B cell (primary cell): ENCODE measurements around the gene RIPOR1. TPM values are rescaled to one million over a fixed set of nuclear protein-coding genes. Genes with fewer than 3 reads are reported as not detected.

Experiments used
- ATAC-seq: fragments of 200-7000 bp; cut with Tn5 transposase; one replicate; pipeline ENCODE4 v1.10.0; 2021; ENCODE audit warnings: low read depth, mild to moderate bottlenecking, moderate number of reproducible peaks, moderate library complexity
- CTCF ChIA-PET: fragments of 350-600 bp; sonication (Branson Sonifier 250); formaldehyde crosslinking; loops from one replicate; lab custom pipeline; 2021; ENCODE audit warnings: antibody characterized with exemption, inconsistent platforms; lab: Charles Lee
- POLR2A ChIA-PET: fragments of 350-600 bp; sonication (Branson Sonifier 250); formaldehyde crosslinking; loops from one replicate; lab custom pipeline; 2021; ENCODE audit warnings: antibody characterized with exemption; lab: Charles Lee
- DNase-seq: peaks from one replicate; pipeline ENCODE4 v3.0.0; 2013
- H2AFZ ChIP-seq: 2 replicates; pipeline ENCODE4 v1.6.1; 2012; ENCODE audit warnings: mild to moderate bottlenecking, low read depth, low read length; ENCODE audit not compliant: insufficient read depth, poor library complexity, severe bottlenecking
- H3K27ac ChIP-seq, 2 donors: 1 replicate in 1 of 2; 2 replicates in 1 of 2; pipeline ENCODE4 v1.5.1; 2012 to 2013; ENCODE audit warnings: low read length in 2 of 2, mild to moderate bottlenecking in 2 of 2, moderate library complexity in 1 of 2
- H3K27me3 ChIP-seq, 4 experiments: fragments of 200-600 bp in 1 of 4; sonication (generic) in 1 of 4; replicated peaks in 1 of 4; 1 replicate in 2 of 4; 2 replicates in 2 of 4; pipeline versions ENCODE4 v1.6.1 to v1.7.0; 2013 to 2016; ENCODE audit warnings: low read length in 3 of 4, mild to moderate bottlenecking in 2 of 4, mixed read lengths in 1 of 4, moderate library complexity in 1 of 4; ENCODE audit not compliant: insufficient read depth in 4 of 4, control insufficient read depth in 3 of 4; ENCODE audit errors: control extremely low read depth in 1 of 4
- H3K36me3 ChIP-seq, 2 experiments: replicated peaks in 1 of 2; 1 replicate in 1 of 2; 2 replicates in 1 of 2; pipeline versions ENCODE4 v1.6.1 to v1.7.1; 2013; ENCODE audit warnings: low read length in 1 of 2; ENCODE audit not compliant: insufficient read depth in 2 of 2, control insufficient read depth in 1 of 2; ENCODE audit errors: control extremely low read depth in 1 of 2, extremely low read depth in 1 of 2
- H3K4me1 ChIP-seq, 2 donors: fragments of 200-600 bp in 1 of 2; sonication (generic) in 1 of 2; 1 replicate in 1 of 2; 2 replicates in 1 of 2; pipeline versions ENCODE4 v1.5.1 to v1.6.1; 2013 to 2017; ENCODE audit warnings: low read length in 2 of 2; ENCODE audit not compliant: control insufficient read depth in 2 of 2, insufficient read depth in 2 of 2
- H3K4me2 ChIP-seq: replicated peaks from 2 replicates; pipeline ENCODE3; 2012; ENCODE audit warnings: mild to moderate bottlenecking, low read depth, low read length; ENCODE audit not compliant: poor library complexity, severe bottlenecking
- H3K4me3 ChIP-seq, 5 experiments: fragments of 200-600 bp in 1 of 5; sonication (generic) in 1 of 5; 1 replicate in 3 of 5; 2 replicates in 2 of 5; pipeline versions ENCODE4 v1.5.1 to v1.7.0; 2011 to 2016; ENCODE audit warnings: low read length in 4 of 5, mild to moderate bottlenecking in 4 of 5, low read depth in 2 of 5, control low read depth in 1 of 5, moderate library complexity in 1 of 5; ENCODE audit not compliant: insufficient read depth in 1 of 5; ENCODE audit errors: control extremely low read depth in 1 of 5, extremely low read depth in 1 of 5
- H3K79me2 ChIP-seq: fragments of 200-600 bp; sonication (generic); one replicate; pipeline ENCODE4 v1.6.0; 2016; ENCODE audit warnings: low read length; ENCODE audit not compliant: control insufficient read depth, insufficient read depth
- H3K9ac ChIP-seq: fragments of 200-600 bp; sonication (generic); 2 replicates; pipeline ENCODE4 v1.6.1; 2017; ENCODE audit warnings: mild to moderate bottlenecking, low read length, moderate library complexity
- H3K9me3 ChIP-seq, 3 donors: one replicate each; pipeline versions ENCODE4 v1.6.1 to v1.7.1; 2013; ENCODE audit warnings: low read length in 2 of 3; ENCODE audit not compliant: control insufficient read depth in 2 of 3, insufficient read depth in 1 of 3; ENCODE audit errors: control extremely low read depth in 1 of 3
- H4K20me1 ChIP-seq: 2 replicates; pipeline ENCODE4 v1.6.0; 2012; ENCODE audit warnings: mild to moderate bottlenecking, low read length; ENCODE audit not compliant: insufficient read depth, control insufficient read depth, poor library complexity, severe bottlenecking
- H3K27ac Mint-ChIP-seq: one replicate; pipeline ENCODE4 v1.8.0; 2021; ENCODE audit warnings: mixed read lengths
- H3K27me3 Mint-ChIP-seq: one replicate; pipeline ENCODE4 v1.8.0; 2021; ENCODE audit warnings: mixed read lengths
- H3K4me1 Mint-ChIP-seq: one replicate; pipeline ENCODE4 v1.8.0; 2021; ENCODE audit warnings: mixed read lengths
- H3K4me3 Mint-ChIP-seq: one replicate; pipeline ENCODE4 v1.8.0; 2021; ENCODE audit warnings: mixed read lengths
- H3K9me3 Mint-ChIP-seq: one replicate; pipeline ENCODE4 v1.8.0; 2022; ENCODE audit warnings: mixed read lengths; ENCODE audit not compliant: insufficient read depth
- EZH2 ChIP-seq: IDR thresholded peaks from 2 replicates; pipeline ENCODE4 v1.6.1; 2012; ENCODE audit warnings: borderline replicate concordance, low read depth, mild to moderate bottlenecking, moderate library complexity, low read length; ENCODE audit not compliant: insufficient read depth, poor library complexity, severe bottlenecking
- WGBS: methylation state at CpG from one replicate; pipeline ENCODE4 v1.1.5; 2013; ENCODE audit warnings: missing lambda C conversion rate; ENCODE audit not compliant: insufficient coverage; 5-methylcytosine and 5-hydroxymethylcytosine counted together
- intact Hi-C: fragments of 100-400 bp; cut with micrococcal nuclease; formaldehyde crosslinking; loops from one replicate; pipeline ENCODE4 v1.10.0; 2022
- polyA plus RNA-seq: library from polyadenylated mRNA; depleted of rRNA; stranded (reverse); fragments of >200 nt; gene quantifications from 2 replicates; pipeline ENCODE4 v1.2.3, GENCODE V29; 2012
- total RNA-seq, 2 donors: library from RNA; stranded (reverse); fragments of 120-200 nt in 1 of 2; gene quantifications; 1 replicate in 1 of 2; 2 replicates in 1 of 2; pipeline versions ENCODE4 v1.2.3 to v1.2.4, GENCODE V29; 2013 to 2022
- TF ChIP-seq, protein P1 (sequence below): fragments of 200-600 bp; IDR thresholded peaks from one replicate; pipeline ENCODE4 v1.8.0; 2022; ENCODE audit warnings: antibody characterized with exemption, mild to moderate bottlenecking

RIPOR1 gene
- total and polyA plus RNA-seq, 2 donors (not counting 1 experiment from before 2014, with no cell fraction given) = 124 to 363 TPM

DNA sequence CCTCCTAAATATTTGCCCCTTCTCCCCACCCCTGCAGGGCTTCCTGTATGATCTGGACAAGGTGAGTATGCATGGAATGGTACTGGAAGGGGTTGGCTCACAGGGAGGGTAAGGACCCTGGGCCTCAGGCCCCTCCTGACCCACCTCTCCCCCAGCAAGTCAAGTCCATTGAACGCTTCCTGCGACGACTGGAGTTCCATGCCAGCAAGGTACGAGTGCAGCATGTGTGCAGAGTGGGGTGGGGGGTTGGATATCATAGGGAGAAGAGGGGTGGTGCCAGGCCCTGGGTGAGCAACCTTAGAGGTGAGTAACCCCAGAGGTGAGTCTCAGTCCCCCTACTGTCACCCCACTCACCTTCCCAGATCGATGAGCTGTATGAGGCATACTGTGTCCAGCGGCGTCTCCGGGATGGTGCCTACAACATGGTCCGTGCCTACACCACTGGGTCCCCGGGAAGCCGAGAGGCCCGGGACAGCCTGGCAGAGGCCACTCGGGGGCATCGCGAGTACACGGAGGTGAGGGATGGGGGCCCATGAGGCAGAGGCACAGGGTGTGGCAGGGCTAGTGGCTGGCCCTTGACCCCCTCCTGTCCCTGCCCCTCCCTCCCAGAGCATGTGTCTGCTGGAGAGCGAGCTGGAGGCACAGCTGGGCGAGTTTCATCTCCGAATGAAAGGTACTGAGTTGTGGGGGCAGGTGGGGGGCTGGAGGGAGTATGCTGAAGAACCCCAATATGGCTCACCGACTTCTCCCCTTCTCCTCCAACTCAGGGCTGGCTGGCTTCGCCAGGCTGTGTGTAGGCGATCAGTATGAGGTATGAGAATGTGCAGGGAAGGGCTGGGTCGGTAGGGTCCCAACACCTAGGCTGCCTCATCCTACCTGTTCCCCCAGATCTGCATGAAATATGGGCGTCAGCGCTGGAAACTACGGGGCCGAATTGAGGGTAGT, 11.3 kb downstream of the RIPOR1 start:
- peak overlapping the region in 1 of 2 donors; percentile 97 for H3K27ac ChIP-seq
- peak overlapping the region; percentile 89 for H3K27ac Mint-ChIP-seq
- peaks cover 82% of the 10 kb centered on the region for H4K20me1 ChIP-seq

More for the DNA sequence above, 11.3 kb downstream of the RIPOR1 start:
- ChIA-PET POLR2A (interaction anchor here (0.6 to 6.3 kb wide), 4 partner anchors 13 to 125 kb away, joined by 3 to 76 read pairs (median 6); partner anchors contain the start of gene RIPOR1), CTCF (interaction anchor here (1.0 to 12.8 kb wide), 5 partner anchors 6 to 128 kb away, joined by 3 to 178 read pairs (median 22); partner anchors contain the start of gene CTCF)
- H3K9me3 ChIP-seq = no peaks in the 10 kb centered on the region
- no peak overlapping the region for H3K9ac ChIP-seq
- peaks cover 44% of the 10 kb centered on the region for H3K79me2 ChIP-seq
- no peak for TF ChIP-seq EZH2
- TF ChIP-seq, protein P1, sequence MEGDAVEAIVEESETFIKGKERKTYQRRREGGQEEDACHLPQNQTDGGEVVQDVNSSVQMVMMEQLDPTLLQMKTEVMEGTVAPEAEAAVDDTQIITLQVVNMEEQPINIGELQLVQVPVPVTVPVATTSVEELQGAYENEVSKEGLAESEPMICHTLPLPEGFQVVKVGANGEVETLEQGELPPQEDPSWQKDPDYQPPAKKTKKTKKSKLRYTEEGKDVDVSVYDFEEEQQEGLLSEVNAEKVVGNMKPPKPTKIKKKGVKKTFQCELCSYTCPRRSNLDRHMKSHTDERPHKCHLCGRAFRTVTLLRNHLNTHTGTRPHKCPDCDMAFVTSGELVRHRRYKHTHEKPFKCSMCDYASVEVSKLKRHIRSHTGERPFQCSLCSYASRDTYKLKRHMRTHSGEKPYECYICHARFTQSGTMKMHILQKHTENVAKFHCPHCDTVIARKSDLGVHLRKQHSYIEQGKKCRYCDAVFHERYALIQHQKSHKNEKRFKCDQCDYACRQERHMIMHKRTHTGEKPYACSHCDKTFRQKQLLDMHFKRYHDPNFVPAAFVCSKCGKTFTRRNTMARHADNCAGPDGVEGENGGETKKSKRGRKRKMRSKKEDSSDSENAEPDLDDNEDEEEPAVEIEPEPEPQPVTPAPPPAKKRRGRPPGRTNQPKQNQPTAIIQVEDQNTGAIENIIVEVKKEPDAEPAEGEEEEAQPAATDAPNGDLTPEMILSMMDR = no peak
- peak overlapping the region; percentile 78 for H3K4me3 Mint-ChIP-seq
- intact Hi-C loops = loop anchor here (10.0 kb wide), 1 partner anchor 545 kb away; the partner anchor contains the start of gene NFATC3
- no peak overlapping the region for H3K4me2 ChIP-seq
- H3K9me3 Mint-ChIP-seq = no peaks in the 10 kb centered on the region
- ATAC-seq (no peak), DNase-seq (peak; percentile 36)
- H3K27me3 ChIP-seq = no peaks in the 10 kb centered on the region
- H3K4me3 ChIP-seq = no peak overlapping the region
- H3K4me1 ChIP-seq = peaks cover 69 to 80% of the 10 kb centered on the region in 2 donors
- WGBS = 90% methylated on average over 9 of the region's 27 CpGs
- H3K36me3 ChIP-seq = peaks cover 3 to 64% of the 10 kb centered on the region in 2 experiments
- no peak overlapping the region for H2AFZ ChIP-seq
- no peaks in the 10 kb centered on the region for H3K27me3 Mint-ChIP-seq
- peaks cover 78% of the 10 kb centered on the region for H3K4me1 Mint-ChIP-seq
